ENCODE data around the gene UXS1. TPM values are rescaled to one million over a fixed set of nuclear protein-coding genes. Genes with fewer than 3 reads are reported as not detected.
A peak's percentile ranks its signal among the peaks of the same experiment; 100 is the strongest.

Gene UXS1
- total and polyA plus RNA-seq, 3 donors from 2014 or later = 51.3 to 95.1 (median 76.6) TPM

GRCh38 chr2:106107509-106108131, 86.5 kb downstream of the UXS1 start:
- Histone ChIP-seq H3K4me1 (peaks cover 5% of the 10 kb centered on the region), H3K4me3 (no peak overlapping the region), H3K9me3 (no peaks in the 10 kb centered on the region), H3K27ac (no peak overlapping the region), H3K27me3 (no peaks in the 10 kb centered on the region), H3K36me3 (ENCODE audit: low read depth, missing control alignments) (no peaks in the 10 kb centered on the region)
- WGBS, 2 donors = 82 to 83% methylated on average over 12 to 14 of the region's 14 CpGs
- intact Hi-C loops (cut with DNase I; ENCODE audit: low total_unique reads) = loop anchor here (10.0 kb wide), 1 partner anchor 447 kb away; no protein-coding TSS in a partner anchor
- DNase-seq = no peak
- no peak for TF ChIP-seq CTCF (IDR thresholded peaks at IDR 0.05)
- TF ChIP-seq POLR2A (IDR thresholded peaks at IDR 0.05) = no peak

GRCh38 chr2:106106622-106107508, 87.2 kb downstream of the UXS1 start:
- 82 to 92% methylated on average over 10 to 12 of the region's 12 CpGs for WGBS, 2 donors
- Histone ChIP-seq H3K27me3 (no peaks in the 10 kb centered on the region), H3K4me3 (no peak overlapping the region), H3K9me3 (no peaks in the 10 kb centered on the region), H3K4me1 (peaks cover 5% of the 10 kb centered on the region), H3K36me3 (ENCODE audit: low read depth, missing control alignments) (no peaks in the 10 kb centered on the region), H3K27ac (no peak overlapping the region)
- DNase-seq = no peak
- TF ChIP-seq POLR2A (IDR thresholded peaks at IDR 0.05) = no peak
- TF ChIP-seq CTCF (IDR thresholded peaks at IDR 0.05) = no peak
- intact Hi-C loops (cut with DNase I; ENCODE audit: low total_unique reads) = loop anchor here (10.0 kb wide), 1 partner anchor 448 kb away; no protein-coding TSS in a partner anchor

- H3K9me3 ChIP-seq = no peaks in the 10 kb centered on the region
- DNase-seq = no peak
- H3K4me3 ChIP-seq = no peak overlapping the region
- WGBS, 2 donors = 82 to 85% methylated on average over 16 of the region's 16 CpGs
- TF ChIP-seq POLR2A (IDR thresholded peaks at IDR 0.05) (no peak), CTCF (IDR thresholded peaks at IDR 0.05) (no peak)
- H3K27me3 ChIP-seq = no peaks in the 10 kb centered on the region
- no peaks in the 10 kb centered on the region for H3K36me3 ChIP-seq (ENCODE audit: low read depth, missing control alignments)
- no peak overlapping the region for H3K27ac ChIP-seq
- H3K4me1 ChIP-seq = peaks cover 5% of the 10 kb centered on the region
- intact Hi-C loops (cut with DNase I; ENCODE audit: low total_unique reads) = loop anchor here (10.0 kb wide), 1 partner anchor 449 kb away; no protein-coding TSS in a partner anchor
Measured at GRCh38 chr2:106105151-106105922, 88.8 kb downstream of the UXS1 start.

- H3K9me3 ChIP-seq = no peaks in the 10 kb centered on the region
- H3K4me3 ChIP-seq = no peak overlapping the region
- intact Hi-C loops (cut with DNase I; ENCODE audit: low total_unique reads) = loop anchor here (10.0 kb wide), 1 partner anchor 450 kb away; no protein-coding TSS in a partner anchor
- peak; percentile 66 for DNase-seq
- TF ChIP-seq POLR2A (IDR thresholded peaks at IDR 0.05) = no peak
- TF ChIP-seq CTCF (IDR thresholded peaks at IDR 0.05) = peak; percentile 77 to 97 (median 87)
- 45 to 47% methylated on average over 16 of the region's 16 CpGs for WGBS, 2 donors
- H3K36me3 ChIP-seq (ENCODE audit: low read depth, missing control alignments) = no peaks in the 10 kb centered on the region
- H3K27ac ChIP-seq = no peak overlapping the region
- H3K4me1 ChIP-seq = peaks cover 5% of the 10 kb centered on the region
- no peaks in the 10 kb centered on the region for H3K27me3 ChIP-seq
Measured at GRCh38 chr2:106104332-106105062, 89.6 kb downstream of the UXS1 start.
